Esophagus squamous epithelium (tissue), 4 donors: ENCODE data around the gene RASA2.

Source experiments
- POLR2A ChIP-seq, 4 donors: fragments of 450-650 bp; IDR thresholded peaks; one replicate each; pipeline ENCODE4 v1.6.1; 2017; ENCODE audit warnings: antibody characterized with exemption in 4 of 4, mild to moderate bottlenecking in 4 of 4, moderate library complexity in 3 of 4
- TF ChIP-seq, protein P1 (sequence below), 6 experiments: fragments of 450-650 bp in 4 of 6; fragments of 200-600 bp in 2 of 6; sonication (generic) in 2 of 6; IDR thresholded peaks; one replicate each; pipeline ENCODE4 v1.5.1; 2016 to 2019; ENCODE audit warnings: antibody characterized with exemption in 6 of 6, mild to moderate bottlenecking in 4 of 6, moderate library complexity in 4 of 6

DNA sequence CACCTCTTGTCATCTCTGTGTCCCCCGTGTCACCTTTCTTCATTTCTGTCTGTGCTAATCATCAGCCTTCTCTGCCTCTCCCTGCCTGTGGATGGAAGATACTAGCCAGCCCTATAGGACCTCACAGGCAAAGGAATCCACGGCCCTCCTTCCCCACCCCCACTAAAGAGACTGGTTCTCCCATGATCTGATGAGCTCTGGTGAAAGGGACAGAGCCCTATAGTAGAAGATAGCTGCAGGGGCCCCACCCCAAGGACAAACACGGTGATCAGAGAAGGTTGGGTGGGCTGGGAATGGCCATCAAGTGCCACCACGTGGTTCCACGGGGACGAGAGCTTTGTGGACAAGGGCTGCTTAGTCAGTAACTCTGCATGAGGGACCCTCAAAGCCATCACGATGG is 27.8 kb upstream of the RASA2 start:
- TF ChIP-seq, protein P1, sequence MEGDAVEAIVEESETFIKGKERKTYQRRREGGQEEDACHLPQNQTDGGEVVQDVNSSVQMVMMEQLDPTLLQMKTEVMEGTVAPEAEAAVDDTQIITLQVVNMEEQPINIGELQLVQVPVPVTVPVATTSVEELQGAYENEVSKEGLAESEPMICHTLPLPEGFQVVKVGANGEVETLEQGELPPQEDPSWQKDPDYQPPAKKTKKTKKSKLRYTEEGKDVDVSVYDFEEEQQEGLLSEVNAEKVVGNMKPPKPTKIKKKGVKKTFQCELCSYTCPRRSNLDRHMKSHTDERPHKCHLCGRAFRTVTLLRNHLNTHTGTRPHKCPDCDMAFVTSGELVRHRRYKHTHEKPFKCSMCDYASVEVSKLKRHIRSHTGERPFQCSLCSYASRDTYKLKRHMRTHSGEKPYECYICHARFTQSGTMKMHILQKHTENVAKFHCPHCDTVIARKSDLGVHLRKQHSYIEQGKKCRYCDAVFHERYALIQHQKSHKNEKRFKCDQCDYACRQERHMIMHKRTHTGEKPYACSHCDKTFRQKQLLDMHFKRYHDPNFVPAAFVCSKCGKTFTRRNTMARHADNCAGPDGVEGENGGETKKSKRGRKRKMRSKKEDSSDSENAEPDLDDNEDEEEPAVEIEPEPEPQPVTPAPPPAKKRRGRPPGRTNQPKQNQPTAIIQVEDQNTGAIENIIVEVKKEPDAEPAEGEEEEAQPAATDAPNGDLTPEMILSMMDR (IDR thresholded peaks at IDR 0.05) = no peak
- no peak for TF ChIP-seq POLR2A (IDR thresholded peaks at IDR 0.05)
